GM23338 (cell line): ENCODE results near the gene UVSSA. TPM values are rescaled to one million over a fixed set of nuclear protein-coding genes. Genes with fewer than 3 reads are reported as not detected.

Source experiments
- ATAC-seq: fragments of 200-7000 bp; cut with Tn5 transposase; 3 replicates; pipeline ENCODE4 v1.9.1; 2020
- DNase-seq: peaks from one replicate; pipeline ENCODE4 v3.0.0-alpha.2; 2015; ENCODE audit warnings: low spot score
- H2AFZ ChIP-seq: fragments of 200-600 bp; sonication (generic); 2 replicates; pipeline ENCODE4 v1.8.0; 2016; ENCODE audit warnings: antibody characterized with exemption, mild to moderate bottlenecking, moderate library complexity
- H3F3A ChIP-seq: fragments of 200-600 bp; sonication (generic); replicated peaks from 2 replicates; pipeline ENCODE4 v1.8.0; 2017; ENCODE audit warnings: antibody characterized with exemption, mixed run types, low read depth
- H3K27ac ChIP-seq: fragments of 200-600 bp; sonication (generic); 2 replicates; pipeline ENCODE4 v1.6.1; 2016; ENCODE audit warnings: low read depth
- H3K27me3 ChIP-seq: fragments of 200-600 bp; sonication (generic); 2 replicates; pipeline ENCODE4 v1.8.0; 2016; ENCODE audit warnings: mild to moderate bottlenecking, mixed run types, moderate library complexity; ENCODE audit not compliant: insufficient read depth
- H3K36me3 ChIP-seq: fragments of 200-600 bp; sonication (generic); 2 replicates; pipeline ENCODE4 v1.8.0; 2016; ENCODE audit warnings: mild to moderate bottlenecking; ENCODE audit not compliant: insufficient read depth
- H3K4me1 ChIP-seq: fragments of 200-600 bp; sonication (generic); 2 replicates; pipeline ENCODE4 v1.8.0; 2016; ENCODE audit warnings: mild to moderate bottlenecking, moderate library complexity; ENCODE audit not compliant: insufficient read depth
- H3K4me2 ChIP-seq: fragments of 200-600 bp; sonication (generic); 2 replicates; pipeline ENCODE4 v1.7.1; 2017; ENCODE audit warnings: mixed run types
- H3K4me3 ChIP-seq: fragments of 200-600 bp; sonication (generic); 2 replicates; pipeline ENCODE4 v1.6.1; 2016; ENCODE audit warnings: mixed run types
- H3K79me2 ChIP-seq: fragments of 200-600 bp; sonication (generic); replicated peaks from 2 replicates; pipeline ENCODE4 v1.8.0; 2017; ENCODE audit warnings: mild to moderate bottlenecking; ENCODE audit not compliant: insufficient read depth
- H3K9me2 ChIP-seq: fragments of 200-600 bp; sonication (generic); 2 replicates; pipeline ENCODE4 v1.8.0; 2017; ENCODE audit not compliant: insufficient read depth
- H4K20me1 ChIP-seq: fragments of 200-600 bp; sonication (generic); replicated peaks from 2 replicates; pipeline ENCODE4 v1.8.0; 2017; ENCODE audit warnings: mild to moderate bottlenecking; ENCODE audit not compliant: insufficient read depth
- H3K27ac Mint-ChIP-seq: 2 replicates; pipeline ENCODE4 v1.8.0; 2020; ENCODE audit warnings: inconsistent platforms, mild to moderate bottlenecking, moderate library complexity, mixed read lengths
- H3K27me3 Mint-ChIP-seq: 3 replicates; pipeline ENCODE4 v1.8.0; 2022; ENCODE audit warnings: low read depth, mild to moderate bottlenecking, moderate library complexity, mixed read lengths, inconsistent platforms; ENCODE audit not compliant: insufficient read depth, poor library complexity
- H3K36me3 Mint-ChIP-seq: 3 replicates; pipeline ENCODE4 v1.8.0; 2021; ENCODE audit warnings: low read depth, mild to moderate bottlenecking, inconsistent platforms, moderate library complexity, mixed read lengths
- H3K4me1 Mint-ChIP-seq: 3 replicates; pipeline ENCODE4 v1.8.0; 2020; ENCODE audit warnings: mild to moderate bottlenecking, inconsistent platforms, mixed read lengths
- H3K4me3 Mint-ChIP-seq: 3 replicates; pipeline ENCODE4 v1.8.0; 2021; ENCODE audit warnings: moderate library complexity, mild to moderate bottlenecking, inconsistent platforms, mixed read lengths
- H3K9me3 Mint-ChIP-seq: 3 replicates; pipeline ENCODE4 v1.8.0; 2020; ENCODE audit warnings: moderate library complexity, mild to moderate bottlenecking, inconsistent platforms, mixed read lengths
- CREB1 ChIP-seq: fragments of 250-450 bp; sonication (Bioruptor Pico); IDR thresholded peaks from 2 replicates; pipeline ENCODE4 v1.5.0; 2020; ENCODE audit warnings: low read depth, mild to moderate bottlenecking, moderate library complexity
- ETS1 ChIP-seq: IDR thresholded peaks from 2 replicates; pipeline ENCODE4 v1.6.1; 2016; ENCODE audit warnings: antibody characterized with exemption
- EZH2 ChIP-seq: fragments of 200-600 bp; sonication (generic); IDR thresholded peaks from one replicate; pipeline ENCODE4 v1.8.0; 2017; ENCODE audit warnings: antibody characterized with exemption, mild to moderate bottlenecking, low read depth; ENCODE audit not compliant: unreplicated experiment
- EZH2phosphoT487 ChIP-seq: fragments of 200-600 bp; sonication (generic); IDR thresholded peaks from one replicate; pipeline ENCODE4 v1.8.1; 2018; ENCODE audit warnings: antibody characterized with exemption; ENCODE audit not compliant: unreplicated experiment
- POLR2AphosphoS5 ChIP-seq: IDR thresholded peaks from 2 replicates; pipeline ENCODE4 v1.6.1; 2016; ENCODE audit warnings: antibody characterized with exemption, low read depth
- REST ChIP-seq: IDR thresholded peaks from one replicate; pipeline ENCODE4 v1.6.1; 2018; ENCODE audit warnings: antibody characterized with exemption; ENCODE audit not compliant: unreplicated experiment
- ZNF114 ChIP-seq: fragments of 250-450 bp; sonication (Bioruptor Pico); IDR thresholded peaks from 2 replicates; pipeline ENCODE4 v1.5.0; 2020; ENCODE audit warnings: mild to moderate bottlenecking, moderate library complexity
- ZNF331 ChIP-seq: fragments of 250-450 bp; sonication (Bioruptor Pico); IDR thresholded peaks from 2 replicates; pipeline ENCODE4 v1.5.0; 2020; ENCODE audit warnings: low read depth, mild to moderate bottlenecking, moderate library complexity
- polyA plus RNA-seq: library from polyadenylated mRNA; unstranded; fragments of >200 nt; fragmentation: Nextera tagmentation; extraction: Ambion mirVana; gene quantifications from 2 replicates; pipeline ENCODE4 v1.2.1, GENCODE V29; 2016
- total RNA-seq: library from RNA; depleted of rRNA; stranded (reverse); fragments of >200 nt; shearing (Covaris generic); gene quantifications from 2 replicates; pipeline ENCODE4 v1.2.3, GENCODE V29; 2014
- TF ChIP-seq, protein P1 (sequence below): fragments of 250-450 bp; sonication (Bioruptor Pico); IDR thresholded peaks from 2 replicates; pipeline ENCODE4 v1.5.0; 2020; ENCODE audit warnings: mild to moderate bottlenecking, moderate library complexity

UVSSA gene
- total and polyA plus RNA-seq, 2 experiments from 2014 or later, result 6.5 to 27.7 TPM

DNA sequence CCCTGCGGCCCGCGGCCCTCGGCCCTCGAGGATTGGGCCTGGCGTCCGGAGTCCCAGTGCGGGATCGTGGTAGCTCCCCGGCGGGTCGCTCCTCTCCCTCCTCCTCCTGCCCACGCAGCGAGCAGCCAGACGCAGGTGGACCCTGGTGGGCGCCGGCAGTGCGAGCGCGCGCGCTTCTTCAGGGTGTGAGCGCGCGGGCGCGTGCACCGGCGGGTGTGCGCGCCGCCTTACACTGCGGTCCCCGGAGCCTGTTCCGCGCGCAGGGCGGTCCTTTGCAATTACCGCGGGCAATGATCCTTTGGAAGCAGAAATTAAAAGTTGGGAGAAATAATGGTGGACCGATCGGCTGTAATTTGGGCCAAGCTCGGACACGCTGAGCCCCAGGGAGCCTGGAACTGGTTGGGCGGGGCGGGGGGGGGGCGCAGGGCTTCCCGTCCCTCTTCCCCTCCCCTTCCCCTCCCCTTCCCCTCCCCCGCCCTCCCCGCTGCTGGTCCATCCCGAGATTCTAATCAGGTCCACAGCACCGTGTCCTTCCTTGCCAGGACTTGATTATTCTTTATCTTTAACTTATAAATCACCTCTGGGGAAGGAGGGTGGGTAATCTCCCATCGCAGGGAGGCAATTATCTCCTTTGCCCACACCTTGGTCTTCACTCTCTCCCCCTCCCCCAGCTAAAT, 60.8 kb downstream of the UVSSA start (continued):
- TF ChIP-seq, protein P1, sequence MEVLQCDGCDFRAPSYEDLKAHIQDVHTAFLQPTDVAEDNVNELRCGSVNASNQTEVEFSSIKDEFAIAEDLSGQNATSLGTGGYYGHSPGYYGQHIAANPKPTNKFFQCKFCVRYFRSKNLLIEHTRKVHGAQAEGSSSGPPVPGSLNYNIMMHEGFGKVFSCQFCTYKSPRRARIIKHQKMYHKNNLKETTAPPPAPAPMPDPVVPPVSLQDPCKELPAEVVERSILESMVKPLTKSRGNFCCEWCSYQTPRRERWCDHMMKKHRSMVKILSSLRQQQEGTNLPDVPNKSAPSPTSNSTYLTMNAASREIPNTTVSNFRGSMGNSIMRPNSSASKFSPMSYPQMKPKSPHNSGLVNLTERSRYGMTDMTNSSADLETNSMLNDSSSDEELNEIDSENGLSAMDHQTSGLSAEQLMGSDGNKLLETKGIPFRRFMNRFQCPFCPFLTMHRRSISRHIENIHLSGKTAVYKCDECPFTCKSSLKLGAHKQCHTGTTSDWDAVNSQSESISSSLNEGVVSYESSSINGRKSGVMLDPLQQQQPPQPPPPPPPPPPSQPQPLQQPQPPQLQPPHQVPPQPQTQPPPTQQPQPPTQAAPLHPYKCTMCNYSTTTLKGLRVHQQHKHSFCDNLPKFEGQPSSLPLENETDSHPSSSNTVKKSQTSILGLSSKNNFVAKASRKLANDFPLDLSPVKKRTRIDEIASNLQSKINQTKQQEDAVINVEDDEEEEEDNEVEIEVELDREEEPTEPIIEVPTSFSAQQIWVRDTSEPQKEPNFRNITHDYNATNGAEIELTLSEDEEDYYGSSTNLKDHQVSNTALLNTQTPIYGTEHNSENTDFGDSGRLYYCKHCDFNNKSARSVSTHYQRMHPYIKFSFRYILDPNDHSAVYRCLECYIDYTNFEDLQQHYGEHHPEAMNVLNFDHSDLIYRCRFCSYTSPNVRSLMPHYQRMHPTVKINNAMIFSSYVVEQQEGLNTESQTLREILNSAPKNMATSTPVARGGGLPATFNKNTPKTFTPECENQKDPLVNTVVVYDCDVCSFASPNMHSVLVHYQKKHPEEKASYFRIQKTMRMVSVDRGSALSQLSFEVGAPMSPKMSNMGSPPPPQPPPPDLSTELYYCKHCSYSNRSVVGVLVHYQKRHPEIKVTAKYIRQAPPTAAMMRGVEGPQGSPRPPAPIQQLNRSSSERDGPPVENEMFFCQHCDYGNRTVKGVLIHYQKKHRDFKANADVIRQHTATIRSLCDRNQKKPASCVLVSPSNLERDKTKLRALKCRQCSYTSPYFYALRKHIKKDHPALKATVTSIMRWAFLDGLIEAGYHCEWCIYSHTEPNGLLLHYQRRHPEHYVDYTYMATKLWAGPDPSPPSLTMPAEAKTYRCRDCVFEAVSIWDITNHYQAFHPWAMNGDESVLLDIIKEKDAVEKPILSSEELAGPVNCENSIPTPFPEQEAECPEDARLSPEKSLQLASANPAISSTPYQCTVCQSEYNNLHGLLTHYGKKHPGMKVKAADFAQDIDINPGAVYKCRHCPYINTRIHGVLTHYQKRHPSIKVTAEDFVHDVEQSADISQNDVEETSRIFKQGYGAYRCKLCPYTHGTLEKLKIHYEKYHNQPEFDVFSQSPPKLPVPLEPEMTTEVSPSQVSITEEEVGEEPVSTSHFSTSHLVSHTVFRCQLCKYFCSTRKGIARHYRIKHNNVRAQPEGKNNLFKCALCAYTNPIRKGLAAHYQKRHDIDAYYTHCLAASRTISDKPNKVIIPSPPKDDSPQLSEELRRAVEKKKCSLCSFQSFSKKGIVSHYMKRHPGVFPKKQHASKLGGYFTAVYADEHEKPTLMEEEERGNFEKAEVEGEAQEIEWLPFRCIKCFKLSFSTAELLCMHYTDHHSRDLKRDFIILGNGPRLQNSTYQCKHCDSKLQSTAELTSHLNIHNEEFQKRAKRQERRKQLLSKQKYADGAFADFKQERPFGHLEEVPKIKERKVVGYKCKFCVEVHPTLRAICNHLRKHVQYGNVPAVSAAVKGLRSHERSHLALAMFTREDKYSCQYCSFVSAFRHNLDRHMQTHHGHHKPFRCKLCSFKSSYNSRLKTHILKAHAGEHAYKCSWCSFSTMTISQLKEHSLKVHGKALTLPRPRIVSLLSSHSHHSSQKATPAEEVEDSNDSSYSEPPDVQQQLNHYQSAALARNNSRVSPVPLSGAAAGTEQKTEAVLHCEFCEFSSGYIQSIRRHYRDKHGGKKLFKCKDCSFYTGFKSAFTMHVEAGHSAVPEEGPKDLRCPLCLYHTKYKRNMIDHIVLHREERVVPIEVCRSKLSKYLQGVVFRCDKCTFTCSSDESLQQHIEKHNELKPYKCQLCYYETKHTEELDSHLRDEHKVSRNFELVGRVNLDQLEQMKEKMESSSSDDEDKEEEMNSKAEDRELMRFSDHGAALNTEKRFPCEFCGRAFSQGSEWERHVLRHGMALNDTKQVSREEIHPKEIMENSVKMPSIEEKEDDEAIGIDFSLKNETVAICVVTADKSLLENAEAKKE (CRISPR knock-in tag), result no peak
- TF ChIP-seq REST, result no peak
- no peak for TF ChIP-seq EZH2

- Mint-ChIP-seq H3K27me3 (peaks cover 91% of the 10 kb centered on the region), H3K4me1 (peaks cover 14% of the 10 kb centered on the region), H3K27ac (no peak overlapping the region), H3K4me3 (peak overlapping the region; percentile 48; the same call in 2 of the 3 replicates), H3K9me3 (no peaks in the 10 kb centered on the region; the same call in 1 of the 3 replicates), H3K36me3 (no peaks in the 10 kb centered on the region; the same call in 2 of the 3 replicates)
- Histone ChIP-seq H3K79me2 (no peaks in the 10 kb centered on the region), H3K9me2 (no peaks in the 10 kb centered on the region), H3K4me3 (0 out of 2 replicates have a peak overlapping the region, but pooled peaks have one; percentile 26), H2AFZ (no peak overlapping the region), H3K4me1 (peaks cover 16% of the 10 kb centered on the region; the same call in 1 of the 2 replicates), H3K27me3 (peaks cover 97% of the 10 kb centered on the region), H3F3A (0 out of 2 replicates have a peak, but pooled peaks cover 3% of the 10 kb centered on the region), H3K27ac (no peak overlapping the region), H3K36me3 (no peaks in the 10 kb centered on the region), H3K4me2 (no peak overlapping the region), H4K20me1 (peaks cover 3% of the 10 kb centered on the region)
- DNase-seq (peak; percentile 51), ATAC-seq (0 out of 3 replicates have a peak, but pooled peaks have one; percentile 0)
- TF ChIP-seq EZH2phosphoT487 (peak; percentile 64), POLR2AphosphoS5 (no peak), ETS1 (no peak), ZNF114 (CRISPR knock-in tag) (no peak), CREB1 (no peak), ZNF331 (CRISPR knock-in tag) (no peak), REST (no peak), EZH2 (peak; percentile 72)
These were observed 61.4 kb downstream of the UVSSA start for GRCh38 chr4:1408418-1408817.
